NCI-H82 treated with DMSO at 0.1 percent for 48 hours (cell line): Measurements from ENCODE around the gene PIF1.
A peak's percentile ranks its signal among the peaks of the same experiment; 100 is the strongest.
"Not testable (repeated sequence)": the region's sequence is repeated elsewhere in the genome, so short reads cannot be mapped to it uniquely, and the experiment has no call there.

ENCODE experiments used
- DNase-seq: peaks from one replicate; lab custom pipeline; 2025; ENCODE audit not compliant: unreplicated experiment; lab: John Stamatoyannopoulos, UW

The PIF1 gene

GRCh38 chr15:64810497-64811326 lies 14.7 kb downstream of the PIF1 start:
- no peak for DNase-seq

- peak; percentile 61 for DNase-seq
Observed at GRCh38 chr15:64809649-64810496, 15.6 kb downstream of the PIF1 start.

- no peak for DNase-seq
Observed at GRCh38 chr15:64808785-64809453, 16.5 kb downstream of the PIF1 start.

- DNase-seq = no peak
Observed at GRCh38 chr15:64807751-64808222, 17.7 kb downstream of the PIF1 start.

GRCh38 chr15:64807051-64807749 lies 18.2 kb downstream of the PIF1 start:
- DNase-seq = no peak

- no peak for DNase-seq
Observed at GRCh38 chr15:64806509-64806908, 18.9 kb downstream of the PIF1 start.

- DNase-seq = no peak
Observed at GRCh38 chr15:64804619-64805018, 20.8 kb downstream of the PIF1 start.

GRCh38 chr15:64803526-64803925 lies 21.9 kb downstream of the PIF1 start:
- no peak for DNase-seq

GRCh38 chr15:64800476-64800875 lies 25.0 kb downstream of the PIF1 start:
- DNase-seq = no peak

- not testable (repeated sequence) for DNase-seq
Observed at GRCh38 chr15:64798905-64799304, 26.5 kb downstream of the PIF1 start.

- not testable (repeated sequence) for DNase-seq
Observed at GRCh38 chr15:64795921-64796320, 29.5 kb downstream of the PIF1 start.

GRCh38 chr15:64795299-64795698 lies 30.1 kb downstream of the PIF1 start:
- DNase-seq = not testable (repeated sequence)

GRCh38 chr15:64792282-64792681 lies 33.2 kb downstream of the PIF1 start:
- no peak for DNase-seq

GRCh38 chr15:64791401-64791800 lies 34.0 kb downstream of the PIF1 start:
- no peak for DNase-seq

- DNase-seq = no peak
Observed at GRCh38 chr15:64783796-64784195, 41.7 kb downstream of the PIF1 start.

GRCh38 chr15:64782751-64783150 lies 42.7 kb downstream of the PIF1 start:
- no peak for DNase-seq

GRCh38 chr15:64781299-64781698 lies 44.1 kb downstream of the PIF1 start:
- DNase-seq = no peak

GRCh38 chr15:64780600-64781156 lies 44.8 kb downstream of the PIF1 start:
- peak; percentile 88 for DNase-seq

GRCh38 chr15:64779630-64780029 lies 45.8 kb downstream of the PIF1 start:
- DNase-seq = no peak

GRCh38 chr15:64779024-64779423 lies 46.4 kb downstream of the PIF1 start:
- no peak for DNase-seq
